ENCODE results near the gene NSL1.

NSL1 gene

DNA sequence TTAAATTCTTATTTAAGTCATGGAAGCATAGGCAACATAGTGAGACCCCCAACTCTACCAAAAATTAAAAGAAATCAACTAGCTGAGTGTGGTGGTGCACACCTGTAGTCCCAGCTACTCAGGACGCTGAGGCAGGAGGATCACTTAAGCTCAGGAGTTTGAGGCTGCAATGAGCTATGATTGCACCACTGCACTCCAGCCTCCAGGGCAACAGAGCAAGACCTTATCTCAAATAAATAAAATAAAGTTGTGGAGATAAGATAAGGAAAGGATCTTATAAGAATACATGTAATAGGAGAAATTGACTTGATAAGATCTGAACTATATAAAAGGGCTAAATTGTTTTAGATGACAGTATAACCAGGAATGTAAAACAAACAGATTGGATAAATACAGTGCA is 89.7 kb downstream of the NSL1 start:
- no peak for DNase-seq

- no peak for DNase-seq
Measured at GRCh38 chr1:212700892-212701819, 90.4 kb downstream of the NSL1 start.

GRCh38 chr1:212700223-212700891 is 91.2 kb downstream of the NSL1 start:
- no peak for DNase-seq

- no peak for DNase-seq
Measured at GRCh38 chr1:212699625-212700222, 91.9 kb downstream of the NSL1 start, which contains the start of gene BATF3. TSS of gene BATF3 (minus strand) at chr1:212699840. CDS start at chr1:212699762, 78 bp downstream.

DNA sequence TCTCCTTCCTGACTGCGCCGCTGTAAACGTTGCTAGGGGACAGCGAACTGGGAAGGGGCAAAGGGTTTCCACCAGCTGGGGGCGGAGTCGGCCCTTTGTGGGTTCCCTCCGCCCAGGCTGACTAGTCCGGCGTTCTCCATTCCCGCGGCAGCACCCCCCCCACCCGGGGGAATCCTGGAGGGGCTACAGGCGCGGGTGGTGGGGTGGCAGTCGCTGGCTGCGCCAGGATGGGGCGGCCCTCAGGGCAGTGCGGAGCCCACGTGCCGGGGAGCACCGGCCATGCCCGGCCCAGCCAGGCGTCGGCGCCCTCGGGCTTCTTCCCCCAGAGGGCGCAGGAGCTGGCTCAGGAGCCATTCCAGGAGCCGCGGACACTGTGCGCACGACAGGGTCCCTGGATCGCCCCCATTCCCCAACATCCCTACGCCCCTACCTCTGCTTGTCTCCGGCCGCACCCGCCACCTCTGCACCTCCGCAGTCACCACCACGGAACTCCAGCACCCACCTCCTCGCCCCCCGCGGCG is 92.4 kb downstream of the NSL1 start:
- no peak for DNase-seq

- DNase-seq: no peak
Measured at GRCh38 chr1:212698467-212699103, 93.0 kb downstream of the NSL1 start.

GRCh38 chr1:212696721-212697331 is 94.8 kb downstream of the NSL1 start:
- no peak for DNase-seq

DNA sequence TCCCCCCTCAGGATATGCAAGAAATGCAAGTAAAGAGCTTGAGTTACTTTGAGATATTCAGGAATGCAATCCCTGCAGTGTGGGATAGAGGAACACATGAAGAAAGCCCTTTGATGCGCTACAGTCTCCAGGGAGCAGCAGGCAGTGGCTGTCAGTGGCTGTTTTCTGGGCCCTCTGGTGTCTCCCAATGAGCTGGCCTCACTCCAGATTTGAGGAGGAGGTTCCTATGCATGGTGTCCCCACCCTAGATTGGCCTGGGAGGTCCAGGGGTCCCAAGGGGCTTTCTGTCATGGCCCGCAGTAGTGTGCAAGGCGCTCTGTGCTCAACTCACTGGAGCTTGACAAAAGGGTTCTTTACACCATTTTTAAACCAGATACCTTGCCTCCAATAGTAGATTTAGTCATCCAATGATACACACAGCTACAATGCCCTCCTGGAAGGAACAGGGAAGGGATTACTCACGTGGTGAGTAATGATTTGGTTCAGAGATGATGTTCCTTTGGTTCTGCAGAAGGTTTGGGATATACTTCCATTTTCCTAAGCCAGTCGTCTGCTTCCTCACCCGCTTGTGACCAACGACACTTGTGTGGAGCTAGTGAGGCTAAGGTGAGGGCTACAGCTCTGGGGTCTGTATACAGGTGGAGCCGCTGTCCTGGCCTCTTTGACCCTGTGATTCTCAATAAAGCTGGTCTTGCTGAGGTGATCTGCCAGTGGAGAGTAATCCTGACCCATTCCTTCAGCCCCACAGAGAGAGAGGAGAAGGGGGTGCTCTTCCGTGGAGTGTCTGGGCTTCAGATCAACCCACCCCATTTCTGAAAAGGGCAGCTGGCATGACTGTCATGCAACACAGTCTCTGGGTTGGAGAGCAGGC is 98.6 kb downstream of the NSL1 start:
- DNase-seq: no peak

- DNase-seq: no peak
Measured at GRCh38 chr1:212691561-212692071, 100.0 kb downstream of the NSL1 start.

- DNase-seq: no peak
Measured at GRCh38 chr1:212690816-212691403, 100.7 kb downstream of the NSL1 start.

GRCh38 chr1:212689758-212690529 is 101.6 kb downstream of the NSL1 start:
- DNase-seq: no peak

- DNase-seq: no peak
Measured at GRCh38 chr1:212689196-212689725, 102.3 kb downstream of the NSL1 start.

DNA sequence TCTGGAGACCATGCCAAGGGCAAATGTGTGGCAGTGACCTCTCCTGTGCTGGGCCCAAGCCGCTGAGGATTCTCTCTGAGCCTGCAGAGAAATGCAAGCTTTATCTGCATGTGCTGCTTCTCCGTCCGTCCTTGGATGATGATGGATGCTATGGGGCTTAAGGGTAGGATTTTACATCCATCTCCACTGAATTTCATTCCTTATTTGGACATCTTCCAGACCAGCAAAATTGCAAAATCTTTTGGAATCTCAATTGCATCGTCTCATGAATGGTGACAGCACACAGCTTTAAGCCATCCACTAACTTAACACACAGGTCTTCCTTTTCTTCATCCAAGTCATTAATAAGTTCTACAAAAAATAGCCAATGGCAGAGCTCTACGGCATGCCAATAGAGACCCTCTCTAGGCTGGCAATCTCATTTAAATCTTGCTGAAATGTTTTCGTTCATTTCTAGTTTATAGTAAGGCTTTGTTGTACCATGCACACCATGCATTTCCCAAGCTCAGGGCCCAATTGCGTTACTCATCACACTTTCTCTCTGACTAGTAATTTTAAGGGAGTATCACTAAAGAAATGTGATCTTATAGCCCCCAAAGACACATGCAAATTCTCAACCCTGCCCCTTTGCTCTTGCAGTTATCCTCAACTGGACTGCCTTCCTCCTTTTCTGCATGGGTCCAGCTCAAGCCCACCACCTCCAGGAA is 103.1 kb downstream of the NSL1 start:
- DNase-seq: no peak

- DNase-seq: no peak
Measured at GRCh38 chr1:212687811-212688210, 103.8 kb downstream of the NSL1 start.

DNA sequence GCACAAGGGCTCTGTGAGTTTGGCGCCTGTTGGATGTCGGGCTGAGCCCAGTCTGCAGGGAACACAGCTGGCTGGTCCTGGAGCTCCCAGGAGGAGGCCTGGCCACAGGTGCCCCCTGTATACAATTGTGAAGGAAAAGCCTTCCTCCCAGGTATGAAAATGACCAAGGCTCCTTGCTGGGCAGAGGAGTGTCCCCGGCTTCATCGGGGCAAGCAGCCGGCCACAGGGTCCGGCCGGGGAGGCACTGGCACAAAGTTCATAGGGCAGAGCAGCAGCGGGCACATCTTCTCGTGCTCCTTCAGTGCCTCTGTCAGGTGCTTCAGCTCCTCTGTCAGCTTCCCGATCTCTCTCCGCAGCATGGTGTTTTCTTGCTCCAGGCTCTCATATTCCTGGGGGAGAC is 105.0 kb downstream of the NSL1 start:
- no peak for DNase-seq

DNA sequence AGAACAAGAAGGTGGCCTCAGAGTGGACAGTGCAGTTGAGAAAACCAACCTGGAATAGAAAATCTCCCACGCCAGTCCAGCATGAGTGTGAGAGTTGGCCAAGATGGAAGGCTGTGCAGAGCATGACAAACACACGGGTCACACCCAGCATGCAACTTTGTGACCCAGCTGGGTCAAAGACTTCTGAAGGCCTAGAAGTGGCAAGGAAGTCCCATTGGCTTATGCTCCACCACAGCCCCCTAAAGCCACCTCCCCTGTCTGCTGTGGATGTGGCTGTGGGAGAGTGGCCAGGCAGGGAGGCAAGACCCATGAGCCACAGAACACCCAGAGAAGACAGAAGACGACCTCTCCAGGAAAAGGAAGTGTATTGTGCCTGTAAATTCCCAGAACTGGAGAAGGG is 105.5 kb downstream of the NSL1 start:
- no peak for DNase-seq

DNA sequence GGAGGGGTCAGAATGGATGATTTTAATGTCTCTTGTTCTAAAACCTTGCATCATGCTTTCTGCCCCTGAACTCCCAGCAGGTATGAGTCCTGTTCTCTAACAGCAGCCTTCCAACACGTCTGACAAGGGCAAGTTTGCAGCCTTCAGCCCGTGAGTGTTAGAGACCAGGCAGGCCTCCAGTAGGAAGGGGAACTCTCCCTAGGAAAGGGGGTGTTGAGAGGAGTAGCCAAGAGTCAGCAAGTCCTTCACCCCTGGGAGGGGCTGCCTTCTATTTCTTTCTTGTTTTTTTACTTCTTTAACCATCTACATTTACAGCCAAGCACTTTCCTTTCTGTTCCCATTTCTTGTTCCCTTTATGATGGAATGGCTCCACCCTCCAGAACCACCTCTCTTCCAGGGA is 106.1 kb downstream of the NSL1 start:
- no peak for DNase-seq

- DNase-seq: no peak
Measured at GRCh38 chr1:212684521-212685090, 107.0 kb downstream of the NSL1 start.

DNA sequence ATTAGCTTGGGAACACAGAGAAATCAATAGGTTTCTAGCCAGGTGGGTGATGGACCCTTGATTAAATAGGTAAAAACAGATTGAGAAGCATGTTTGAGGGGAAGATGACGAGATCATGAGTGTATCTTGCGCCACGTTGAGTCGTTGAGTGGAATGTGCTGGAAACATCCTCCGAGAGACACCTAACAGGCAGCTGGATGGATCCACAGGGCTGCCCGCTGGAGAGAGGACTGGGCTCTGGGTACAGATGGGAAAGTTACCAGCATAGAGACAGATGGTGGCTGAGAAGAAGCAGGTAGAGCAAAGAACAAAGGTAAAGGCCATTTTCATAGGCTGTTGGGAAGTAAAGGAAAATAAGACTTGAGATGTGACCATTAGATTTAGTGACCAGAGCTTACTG is 107.5 kb downstream of the NSL1 start:
- no peak for DNase-seq
